PC-9 (cell line): ENCODE results near the gene VCL. TPM values are rescaled to one million over a fixed set of nuclear protein-coding genes. Genes with fewer than 3 reads are reported as not detected.

Experiments used
- BruUV-seq: library from RNA; stranded (reverse); fragments of 400-500 nt; replicated peaks from 2 replicates; lab custom pipeline; 2021; lab: Mats Ljungman, UMichigan
- CTCF ChIA-PET: fragments of 300-600 bp; sonication (Branson Sonifier 250); formaldehyde crosslinking; loops from one replicate; lab custom pipeline; 2022; ENCODE audit warnings: antibody characterized with exemption; lab: Charles Lee
- POLR2A ChIA-PET: fragments of 300-600 bp; sonication (Branson Sonifier 250); formaldehyde crosslinking; loops from one replicate; lab custom pipeline; 2022; ENCODE audit warnings: antibody characterized with exemption; ENCODE audit not compliant: unreplicated experiment; lab: Charles Lee
- DNase-seq, 2 experiments: peaks; one replicate each; pipeline versions ENCODE4 v3.0.0 to v3.0.0-alpha.2; 2015 to 2022; ENCODE audit warnings: mixed read lengths in 1 of 2
- H2AFZ ChIP-seq: fragments of 200-600 bp; sonication (generic); 2 replicates; pipeline ENCODE4 v1.8.1; 2017; ENCODE audit warnings: antibody characterized with exemption
- H3F3A ChIP-seq: fragments of 200-600 bp; sonication (generic); 2 replicates; pipeline ENCODE4 v1.8.1; 2017; ENCODE audit warnings: antibody characterized with exemption, mild to moderate bottlenecking, low read depth; ENCODE audit not compliant: insufficient read depth
- H3K27ac ChIP-seq: fragments of 200-600 bp; sonication (generic); 2 replicates; pipeline ENCODE4 v1.6.1; 2016; ENCODE audit warnings: mixed run types
- H3K27me3 ChIP-seq: fragments of 200-600 bp; sonication (generic); 2 replicates; pipeline ENCODE4 v1.6.1; 2016; ENCODE audit warnings: low read depth, mixed run types; ENCODE audit not compliant: insufficient read depth
- H3K36me3 ChIP-seq: fragments of 200-600 bp; sonication (generic); 2 replicates; pipeline ENCODE4 v1.6.1; 2016; ENCODE audit warnings: low read depth, mixed run types
- H3K4me1 ChIP-seq: fragments of 200-600 bp; sonication (generic); replicated peaks from 2 replicates; pipeline ENCODE4 v1.6.1; 2016; ENCODE audit warnings: mixed run types; ENCODE audit not compliant: insufficient read depth
- H3K4me2 ChIP-seq: fragments of 200-600 bp; sonication (generic); 2 replicates; pipeline ENCODE4 v1.6.1; 2017; ENCODE audit warnings: mixed run types
- H3K4me3 ChIP-seq: fragments of 200-600 bp; sonication (generic); 2 replicates; pipeline ENCODE4 v1.6.1; 2016; ENCODE audit warnings: mixed run types
- H3K79me2 ChIP-seq: fragments of 200-600 bp; sonication (generic); 2 replicates; pipeline ENCODE4 v1.6.1; 2017; ENCODE audit warnings: low read depth, mixed run types
- H3K9me2 ChIP-seq: fragments of 200-600 bp; sonication (generic); 2 replicates; pipeline ENCODE4 v1.8.1; 2017; ENCODE audit warnings: mild to moderate bottlenecking; ENCODE audit not compliant: insufficient read depth
- H3K9me3 ChIP-seq: fragments of 200-600 bp; sonication (generic); 2 replicates; pipeline ENCODE4 v1.8.1; 2016; ENCODE audit warnings: low read depth; ENCODE audit not compliant: insufficient read depth
- H4K20me1 ChIP-seq: fragments of 200-600 bp; sonication (generic); 2 replicates; pipeline ENCODE4 v1.8.1; 2017; ENCODE audit not compliant: insufficient read depth
- EZH2 ChIP-seq: fragments of 200-600 bp; sonication (generic); IDR thresholded peaks from 2 replicates; pipeline ENCODE4 v1.8.0; 2017; ENCODE audit warnings: antibody characterized with exemption, low read depth
- intact Hi-C: fragments of 100-400 bp; cut with micrococcal nuclease; formaldehyde crosslinking; loops from one replicate; pipeline ENCODE4 v1.10.0; 2022; ENCODE audit not compliant: unreplicated experiment
- total RNA-seq: library from RNA; stranded (reverse); gene quantifications from 2 replicates; pipeline ENCODE4 v1.2.3, GENCODE V29; 2021
- TF ChIP-seq, protein P1 (sequence below): fragments of 200-600 bp; sonication (generic); conservative IDR thresholded peaks from 2 replicates; pipeline ENCODE4 v1.6.1; 2017; ENCODE audit warnings: mixed run types, antibody characterized with exemption, mild to moderate bottlenecking, moderate library complexity

Gene VCL
- total RNA-seq, 1 experiment from 2014 or later = 208 TPM

DNA sequence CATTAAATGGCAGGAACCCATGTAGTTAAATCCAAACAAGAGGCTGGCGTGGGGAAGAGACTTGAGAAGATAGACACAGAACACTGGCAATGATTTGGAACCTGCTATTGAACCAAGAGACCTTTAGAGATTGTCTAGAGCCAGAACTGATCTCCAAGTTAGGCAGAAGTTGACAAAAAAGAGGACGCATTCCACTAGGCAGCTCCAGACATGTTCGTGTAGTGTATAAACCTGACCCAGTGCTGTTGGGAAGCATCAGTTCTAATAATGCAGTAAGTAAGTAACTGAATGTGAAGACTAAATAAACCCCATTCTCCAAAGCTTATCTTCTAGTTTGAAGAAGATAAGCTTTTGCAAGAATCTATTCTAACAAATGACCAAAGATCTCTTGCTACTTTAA is 101.9 kb downstream of the VCL start:
- no TSS peak for BruUV-seq
- no peaks in the 10 kb centered on the region for H3K79me2 ChIP-seq
- H3K4me1 ChIP-seq = no peaks in the 10 kb centered on the region
- no peaks in the 10 kb centered on the region for H3K9me2 ChIP-seq
- TF ChIP-seq, protein P1, sequence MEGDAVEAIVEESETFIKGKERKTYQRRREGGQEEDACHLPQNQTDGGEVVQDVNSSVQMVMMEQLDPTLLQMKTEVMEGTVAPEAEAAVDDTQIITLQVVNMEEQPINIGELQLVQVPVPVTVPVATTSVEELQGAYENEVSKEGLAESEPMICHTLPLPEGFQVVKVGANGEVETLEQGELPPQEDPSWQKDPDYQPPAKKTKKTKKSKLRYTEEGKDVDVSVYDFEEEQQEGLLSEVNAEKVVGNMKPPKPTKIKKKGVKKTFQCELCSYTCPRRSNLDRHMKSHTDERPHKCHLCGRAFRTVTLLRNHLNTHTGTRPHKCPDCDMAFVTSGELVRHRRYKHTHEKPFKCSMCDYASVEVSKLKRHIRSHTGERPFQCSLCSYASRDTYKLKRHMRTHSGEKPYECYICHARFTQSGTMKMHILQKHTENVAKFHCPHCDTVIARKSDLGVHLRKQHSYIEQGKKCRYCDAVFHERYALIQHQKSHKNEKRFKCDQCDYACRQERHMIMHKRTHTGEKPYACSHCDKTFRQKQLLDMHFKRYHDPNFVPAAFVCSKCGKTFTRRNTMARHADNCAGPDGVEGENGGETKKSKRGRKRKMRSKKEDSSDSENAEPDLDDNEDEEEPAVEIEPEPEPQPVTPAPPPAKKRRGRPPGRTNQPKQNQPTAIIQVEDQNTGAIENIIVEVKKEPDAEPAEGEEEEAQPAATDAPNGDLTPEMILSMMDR = no peak
- TF ChIP-seq EZH2 = no peak
- H4K20me1 ChIP-seq = no peaks in the 10 kb centered on the region
- no peaks in the 10 kb centered on the region for H3K27me3 ChIP-seq
- peaks cover 45% of the 10 kb centered on the region for H3K36me3 ChIP-seq
- no peak overlapping the region for H3K4me2 ChIP-seq
- H3K9me3 ChIP-seq = no peaks in the 10 kb centered on the region
- intact Hi-C loops = no loop called here
- H2AFZ ChIP-seq = no peak overlapping the region
- no peak for DNase-seq
- 0 out of 2 replicates have a peak overlapping the region, but pooled peaks have one; percentile 3 for H3K27ac ChIP-seq
- H3K4me3 ChIP-seq = no peak overlapping the region
- peaks cover 58% of the 10 kb centered on the region for H3F3A ChIP-seq
- ChIA-PET POLR2A (interaction anchor here (0.5 kb wide), 1 partner anchor 20 kb away, joined by 3 read pairs; no protein-coding TSS in a partner anchor), CTCF (no interaction called here)

DNA sequence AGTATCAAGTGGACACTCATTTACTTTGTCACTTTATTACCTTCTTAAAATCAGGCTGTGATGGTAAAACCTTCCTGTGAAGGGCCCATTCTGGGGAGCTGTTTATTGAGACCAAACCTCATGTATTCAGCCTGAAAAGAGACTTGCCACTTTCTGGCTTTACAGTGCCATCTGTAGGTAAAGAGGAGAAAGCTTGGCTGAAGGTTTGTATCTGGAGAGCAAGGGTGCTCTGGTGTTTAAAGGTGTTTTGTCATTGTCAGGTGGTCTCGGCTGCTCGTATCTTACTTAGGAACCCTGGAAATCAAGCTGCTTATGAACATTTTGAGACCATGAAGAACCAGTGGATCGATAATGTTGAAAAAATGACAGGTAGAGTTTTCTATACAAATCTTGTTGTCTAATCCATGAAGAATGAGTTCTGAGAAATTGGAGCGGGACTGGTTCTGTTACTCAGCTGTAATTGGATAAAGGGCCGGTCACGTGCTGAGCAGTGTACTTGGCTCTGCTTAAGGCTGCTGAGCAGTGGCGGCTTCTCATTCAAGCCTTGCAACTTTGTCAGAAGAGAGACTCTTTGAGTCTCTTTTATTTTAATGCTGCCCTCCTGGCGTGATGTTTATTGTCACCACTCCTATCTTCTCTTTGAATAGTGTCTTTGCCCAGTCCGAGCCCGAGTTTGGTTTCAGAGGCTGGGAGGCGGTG is 105.8 kb downstream of the VCL start:
- H3F3A ChIP-seq = peaks cover 51% of the 10 kb centered on the region
- peaks cover 38% of the 10 kb centered on the region for H3K36me3 ChIP-seq
- no peak for DNase-seq
- intact Hi-C loops = loop anchor here (2.0 kb wide), 1 partner anchor 217 kb away; no protein-coding TSS in a partner anchor
- H3K4me2 ChIP-seq = no peak overlapping the region
- no peak overlapping the region for H2AFZ ChIP-seq
- ChIA-PET POLR2A (interaction anchor here (0.6 kb wide), 1 partner anchor 217 kb away, joined by 3 read pairs; no protein-coding TSS in a partner anchor), CTCF (interaction anchor here (1.1 kb wide), 1 partner anchor 218 kb away, joined by 4 read pairs; no protein-coding TSS in a partner anchor)
- no peaks in the 10 kb centered on the region for H4K20me1 ChIP-seq
- no peaks in the 10 kb centered on the region for H3K9me3 ChIP-seq
- no peaks in the 10 kb centered on the region for H3K4me1 ChIP-seq
- no TSS peak for BruUV-seq
- H3K27me3 ChIP-seq = no peaks in the 10 kb centered on the region
- H3K79me2 ChIP-seq = no peaks in the 10 kb centered on the region
- H3K27ac ChIP-seq = no peak overlapping the region
- no peaks in the 10 kb centered on the region for H3K9me2 ChIP-seq
- H3K4me3 ChIP-seq = no peak overlapping the region
- TF ChIP-seq EZH2 = no peak
- TF ChIP-seq, protein P1 = peak; percentile 74

DNA sequence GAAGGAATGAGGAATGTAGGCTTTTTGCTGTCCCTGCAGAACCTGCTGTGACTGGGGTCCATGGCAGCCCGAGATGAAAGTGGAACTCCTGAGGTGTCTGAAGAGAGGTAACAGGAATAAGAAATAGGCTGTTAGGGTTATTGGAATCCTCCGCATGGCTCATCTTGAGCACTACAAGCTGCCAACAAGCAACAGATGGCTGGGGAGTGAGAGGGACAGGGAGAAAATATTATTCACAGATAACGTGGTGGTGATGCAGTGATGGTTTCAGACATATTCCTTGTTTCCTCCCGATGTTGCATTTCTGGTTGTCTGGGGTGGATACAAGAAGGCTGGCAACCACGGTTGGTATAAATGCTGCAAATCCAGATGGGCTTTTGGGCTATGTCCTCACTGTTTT is 106.6 kb downstream of the VCL start:
- H2AFZ ChIP-seq = no peak overlapping the region
- H4K20me1 ChIP-seq = no peaks in the 10 kb centered on the region
- no peak overlapping the region for H3K4me3 ChIP-seq
- H3K36me3 ChIP-seq = peaks cover 35% of the 10 kb centered on the region
- no peaks in the 10 kb centered on the region for H3K9me3 ChIP-seq
- no peaks in the 10 kb centered on the region for H3K27me3 ChIP-seq
- DNase-seq = no peak
- no peak for TF ChIP-seq EZH2
- TF ChIP-seq, protein P1 = no peak
- no peak overlapping the region for H3K4me2 ChIP-seq
- POLR2A ChIA-PET = no interaction called here
- H3K4me1 ChIP-seq = no peaks in the 10 kb centered on the region
- peaks cover 52% of the 10 kb centered on the region for H3F3A ChIP-seq
- BruUV-seq = no TSS peak
- intact Hi-C loops = no loop called here
- CTCF ChIA-PET = interaction anchor here (0.6 kb wide), 1 partner anchor 11 kb away, joined by 3 read pairs; no protein-coding TSS in a partner anchor
- no peak overlapping the region for H3K27ac ChIP-seq
- no peaks in the 10 kb centered on the region for H3K79me2 ChIP-seq
- H3K9me2 ChIP-seq = no peaks in the 10 kb centered on the region
